ENCODE data around the gene S100A16.
"Not testable (repeated sequence)": the region's sequence is repeated elsewhere in the genome, so short reads cannot be mapped to it uniquely, and the experiment has no call there.

Gene S100A16

GRCh38 chr1:153583514-153583913 lies 29.4 kb downstream of the S100A16 start:
- not testable (repeated sequence) for DNase-seq

- DNase-seq: not testable (repeated sequence)
Measured at GRCh38 chr1:153582836-153583235, 30.1 kb downstream of the S100A16 start.

- no peak for DNase-seq
Measured at GRCh38 chr1:153578936-153579335, 34.0 kb downstream of the S100A16 start.

- DNase-seq: no peak
Measured at GRCh38 chr1:153578490-153578889, 34.4 kb downstream of the S100A16 start.

- DNase-seq: no peak
Measured at GRCh38 chr1:153577624-153578051, 35.3 kb downstream of the S100A16 start.

GRCh38 chr1:153577138-153577537 lies 35.8 kb downstream of the S100A16 start:
- DNase-seq: no peak

- DNase-seq: not testable (repeated sequence)
Measured at GRCh38 chr1:153575497-153575896, 37.4 kb downstream of the S100A16 start.

- not testable (repeated sequence) for DNase-seq
Measured at GRCh38 chr1:153575081-153575491, 37.9 kb downstream of the S100A16 start.

- DNase-seq: no peak
Measured at GRCh38 chr1:153573351-153573750, 39.6 kb downstream of the S100A16 start.

GRCh38 chr1:153572569-153573015 lies 40.3 kb downstream of the S100A16 start:
- DNase-seq: peak; percentile 73 to 77

- no peak for DNase-seq
Measured at GRCh38 chr1:153571706-153572105, 41.2 kb downstream of the S100A16 start.

- no peak for DNase-seq
Measured at GRCh38 chr1:153570874-153571273, 42.1 kb downstream of the S100A16 start.

GRCh38 chr1:153569465-153569864 lies 43.5 kb downstream of the S100A16 start:
- DNase-seq: no peak

GRCh38 chr1:153568367-153569099 lies 44.4 kb downstream of the S100A16 start:
- DNase-seq: peak; percentile 90 to 93

- peak; percentile 62 to 70 for DNase-seq
Measured at GRCh38 chr1:153567621-153568366, 45.1 kb downstream of the S100A16 start.

GRCh38 chr1:153566414-153567371 lies 46.2 kb downstream of the S100A16 start:
- peak; percentile 89 to 94 for DNase-seq

- DNase-seq: peak; percentile 66 to 75
Measured at GRCh38 chr1:153565529-153566374, 47.2 kb downstream of the S100A16 start, which contains the start of gene S100A2. S100A2 (minus strand) TSS chr1:153565844; CDS start chr1:153563877, 1,967 bp downstream.

- DNase-seq: no peak
Measured at GRCh38 chr1:153563991-153564390, 48.9 kb downstream of the S100A16 start.

- no peak for DNase-seq
Measured at GRCh38 chr1:153563483-153563901, 49.4 kb downstream of the S100A16 start.

- not testable (repeated sequence) for DNase-seq
Measured at GRCh38 chr1:153562021-153562420, 50.9 kb downstream of the S100A16 start.

- no peak for DNase-seq
Measured at GRCh38 chr1:153561466-153561985, 51.4 kb downstream of the S100A16 start.

Data from activated CD4-positive, alpha-beta T cell treated with anti-CD3 and anti-CD28 coated beads, Interleukin-2, amount 50 U/mL, for 48 hours (primary cell).